PFSK-1 (cell line): ENCODE results near the gene CLEC5A.

ENCODE experiments used
- POLR2AphosphoS5 ChIP-seq: IDR thresholded peaks from 2 replicates; pipeline ENCODE4 v1.6.1; 2012; ENCODE audit warnings: low read depth, mild to moderate bottlenecking, control low read depth, low read length, moderate library complexity
- SIN3A ChIP-seq: IDR thresholded peaks from 2 replicates; pipeline ENCODE4 v1.6.1; 2012; ENCODE audit warnings: mild to moderate bottlenecking, low read length, moderate library complexity, borderline replicate concordance; ENCODE audit not compliant: insufficient read depth
- TAF1 ChIP-seq: IDR thresholded peaks from 2 replicates; pipeline ENCODE4 v1.6.1; 2012; ENCODE audit warnings: low read length, control low read depth, borderline replicate concordance; ENCODE audit not compliant: insufficient read depth
- TF ChIP-seq, protein P1 (sequence below), 2 experiments: IDR thresholded peaks; 2 replicates each; pipeline versions ENCODE4 v1.6.1 to v1.8.0; 2011 to 2012; ENCODE audit warnings: low read depth in 2 of 2, low read length in 2 of 2, control low read depth in 1 of 2, inconsistent platforms in 1 of 2, mild to moderate bottlenecking in 1 of 2, moderate library complexity in 1 of 2; ENCODE audit not compliant: insufficient read depth in 1 of 2

DNA sequence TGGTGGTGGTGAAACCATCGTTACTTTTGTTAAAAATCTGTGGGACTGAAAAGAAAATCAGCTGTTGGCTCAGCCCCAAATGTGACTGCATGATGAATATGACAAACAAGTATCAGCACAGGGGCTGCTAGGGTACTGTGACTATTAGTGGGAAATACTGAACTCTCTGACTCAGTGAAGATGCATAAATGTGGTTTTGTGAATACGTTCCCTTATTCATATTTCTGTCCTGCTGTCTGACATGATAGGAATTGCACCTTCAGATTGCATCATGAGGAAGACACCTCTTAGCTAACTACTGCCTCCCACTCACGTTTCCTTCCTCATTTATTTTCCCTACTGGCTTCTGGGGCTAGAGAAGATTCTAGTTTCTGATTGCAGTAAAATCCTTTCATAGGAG, 1.4 kb downstream of the CLEC5A start:
- TF ChIP-seq, protein P1, sequence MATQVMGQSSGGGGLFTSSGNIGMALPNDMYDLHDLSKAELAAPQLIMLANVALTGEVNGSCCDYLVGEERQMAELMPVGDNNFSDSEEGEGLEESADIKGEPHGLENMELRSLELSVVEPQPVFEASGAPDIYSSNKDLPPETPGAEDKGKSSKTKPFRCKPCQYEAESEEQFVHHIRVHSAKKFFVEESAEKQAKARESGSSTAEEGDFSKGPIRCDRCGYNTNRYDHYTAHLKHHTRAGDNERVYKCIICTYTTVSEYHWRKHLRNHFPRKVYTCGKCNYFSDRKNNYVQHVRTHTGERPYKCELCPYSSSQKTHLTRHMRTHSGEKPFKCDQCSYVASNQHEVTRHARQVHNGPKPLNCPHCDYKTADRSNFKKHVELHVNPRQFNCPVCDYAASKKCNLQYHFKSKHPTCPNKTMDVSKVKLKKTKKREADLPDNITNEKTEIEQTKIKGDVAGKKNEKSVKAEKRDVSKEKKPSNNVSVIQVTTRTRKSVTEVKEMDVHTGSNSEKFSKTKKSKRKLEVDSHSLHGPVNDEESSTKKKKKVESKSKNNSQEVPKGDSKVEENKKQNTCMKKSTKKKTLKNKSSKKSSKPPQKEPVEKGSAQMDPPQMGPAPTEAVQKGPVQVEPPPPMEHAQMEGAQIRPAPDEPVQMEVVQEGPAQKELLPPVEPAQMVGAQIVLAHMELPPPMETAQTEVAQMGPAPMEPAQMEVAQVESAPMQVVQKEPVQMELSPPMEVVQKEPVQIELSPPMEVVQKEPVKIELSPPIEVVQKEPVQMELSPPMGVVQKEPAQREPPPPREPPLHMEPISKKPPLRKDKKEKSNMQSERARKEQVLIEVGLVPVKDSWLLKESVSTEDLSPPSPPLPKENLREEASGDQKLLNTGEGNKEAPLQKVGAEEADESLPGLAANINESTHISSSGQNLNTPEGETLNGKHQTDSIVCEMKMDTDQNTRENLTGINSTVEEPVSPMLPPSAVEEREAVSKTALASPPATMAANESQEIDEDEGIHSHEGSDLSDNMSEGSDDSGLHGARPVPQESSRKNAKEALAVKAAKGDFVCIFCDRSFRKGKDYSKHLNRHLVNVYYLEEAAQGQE (IDR thresholded peaks at IDR 0.05; ENCODE audit: insufficient read depth in 1 of 2, low read depth in 2 of 2, low read length in 2 of 2), result no peak
- no peak for TF ChIP-seq TAF1
- no peak for TF ChIP-seq POLR2AphosphoS5
- no peak for TF ChIP-seq SIN3A
